GM15510 (cell line): Measurements from ENCODE around the gene ZNF462.

Experiments used
- POLR2A ChIP-seq: IDR thresholded peaks from 3 replicates; pipeline ENCODE4 v1.6.1; 2011; ENCODE audit warnings: borderline replicate concordance; ENCODE audit not compliant: insufficient read length; ENCODE audit errors: extremely low read depth

ZNF462 gene

DNA sequence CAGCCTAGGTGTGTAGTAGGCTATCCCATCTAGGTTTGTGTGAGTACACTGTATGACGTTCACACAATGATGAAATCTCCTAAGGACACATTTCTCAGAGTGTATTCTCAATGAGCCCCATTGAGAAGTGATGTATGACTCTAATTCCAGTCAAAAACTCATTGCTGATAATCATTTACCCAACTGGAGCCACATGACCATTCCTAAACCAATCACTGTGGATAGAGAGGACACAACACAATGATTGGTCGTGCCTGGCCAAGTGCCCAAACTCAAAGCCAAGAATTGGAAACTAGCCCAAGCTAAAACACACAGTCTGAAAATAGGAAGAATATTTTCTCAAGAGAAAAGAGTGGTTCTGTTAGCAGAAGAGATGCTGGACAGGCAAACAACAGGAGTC lies 191.2 kb downstream of the ZNF462 start:
- no peak for TF ChIP-seq POLR2A

DNA sequence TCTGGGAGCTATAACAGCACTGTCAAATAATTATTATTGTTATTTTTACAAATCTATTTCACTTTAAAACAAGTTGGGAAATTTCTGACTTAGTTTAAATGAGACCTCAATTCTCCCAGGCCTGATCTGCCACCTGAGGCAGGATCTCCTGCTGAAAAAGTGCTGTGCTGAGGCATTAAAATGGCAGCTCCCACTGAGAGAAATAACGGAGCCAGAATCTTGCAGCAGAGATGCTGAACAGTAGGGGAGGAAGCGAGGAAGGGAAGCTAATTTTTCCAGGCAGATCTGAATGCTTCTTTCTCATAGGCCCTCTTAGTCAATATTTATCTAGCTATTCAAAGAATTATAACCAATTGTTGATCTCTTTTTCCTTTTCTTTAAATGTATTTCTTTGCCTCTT lies 196.3 kb downstream of the ZNF462 start:
- TF ChIP-seq POLR2A: no peak

DNA sequence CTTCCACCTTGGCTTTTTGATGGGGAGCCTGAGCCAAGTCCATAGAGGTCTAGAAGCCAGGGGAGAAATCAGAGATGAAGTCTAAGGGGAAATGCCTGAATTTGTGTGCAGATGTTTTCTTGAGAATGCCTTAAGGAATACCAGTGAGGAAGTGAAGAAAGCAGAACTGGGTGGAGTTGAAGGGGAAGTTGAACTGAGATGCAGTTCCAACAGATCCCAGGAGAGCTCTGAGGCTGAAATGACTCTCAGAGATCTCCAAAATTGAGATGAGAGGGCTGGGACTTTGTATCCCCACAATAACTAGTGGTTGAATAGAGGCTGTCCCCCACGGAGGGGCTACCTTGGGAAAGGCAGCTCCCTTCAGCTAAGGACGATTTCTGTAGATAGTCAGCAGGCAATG lies 197.1 kb downstream of the ZNF462 start:
- no peak for TF ChIP-seq POLR2A
